K562 (cell line): ENCODE data around the gene RARG. TPM values are rescaled to one million over a fixed set of nuclear protein-coding genes. Genes with fewer than 3 reads are reported as not detected.

Experiments used
- ATAC-seq: fragments of 200-7000 bp; cut with Tn5 transposase; 3 replicates; pipeline ENCODE4 v1.9.1; 2020; ENCODE audit warnings: moderate library complexity
- BruUV-seq: library from RNA; stranded (reverse); fragments of 400-500 nt; replicated peaks from 2 replicates; lab custom pipeline; 2021; lab: Mats Ljungman, UMichigan
- CTCF ChIA-PET: fragments of 300-600 bp; formaldehyde crosslinking; extraction: SDS; loops from one replicate; lab custom pipeline; 2021; ENCODE audit warnings: low intra/inter-chr PET ratio; lab: Yijun Ruan, JAX
- POLR2A ChIA-PET: fragments of 300-600, 350-650 bp; sonication (Branson Sonifier 250); formaldehyde crosslinking; extraction: SDS; loops from one replicate; lab custom pipeline; 2021; ENCODE audit warnings: antibody characterized with exemption, inconsistent platforms; lab: Yijun Ruan, JAX
- DNase-seq, 4 experiments: peaks; one replicate each; pipeline versions ENCODE4 v3.0.0 to v3.0.0-alpha.2; 2011 to 2018; ENCODE audit warnings: low spot score in 3 of 4, mixed read lengths in 3 of 4; ENCODE audit errors: extremely low read depth in 1 of 4
- FAIRE-seq: peaks from 2 replicates; lab custom pipeline; 2011; peaks lifted over from hg19 to GRCh38; lab: Jason Lieb, UNC
- H2AFZ ChIP-seq: 2 replicates; pipeline ENCODE4 v1.6.0; 2011; ENCODE audit warnings: low read depth, low read length, control low read depth, inconsistent platforms
- H3K27ac ChIP-seq: fragments of 200-600 bp; 3 replicates; pipeline ENCODE4 v1.8.0; 2011; ENCODE audit warnings: low read depth, mild to moderate bottlenecking, control low read depth, inconsistent platforms, low read length, moderate library complexity, mixed read lengths; ENCODE audit errors: extremely low read depth
- H3K27me3 ChIP-seq, 2 experiments: fragments of 300-600 bp in 1 of 2; 2 replicates in 1 of 2; 3 replicates in 1 of 2; pipeline versions ENCODE4 v1.6.0 to v1.8.0; 2011; ENCODE audit warnings: inconsistent platforms in 2 of 2, low read length in 2 of 2, mild to moderate bottlenecking in 1 of 2, mixed read lengths in 1 of 2, moderate library complexity in 1 of 2; ENCODE audit not compliant: control insufficient read depth in 2 of 2, insufficient read depth in 2 of 2
- H3K36me3 ChIP-seq: fragments of 300-600 bp; 3 replicates; pipeline ENCODE4 v1.8.0; 2011; ENCODE audit warnings: mild to moderate bottlenecking, low read length, inconsistent platforms; ENCODE audit not compliant: control insufficient read depth, insufficient read depth
- H3K4me1 ChIP-seq, 2 experiments: fragments of 200-600 bp in 1 of 2; replicated peaks in 1 of 2; 2 replicates in 1 of 2; 3 replicates in 1 of 2; pipeline versions ENCODE4 v1.5.1 to v1.8.0; 2011; ENCODE audit warnings: inconsistent platforms in 2 of 2, low read length in 2 of 2, mild to moderate bottlenecking in 1 of 2, mixed read lengths in 1 of 2, moderate library complexity in 1 of 2; ENCODE audit not compliant: control insufficient read depth in 2 of 2, insufficient read depth in 2 of 2
- H3K4me2 ChIP-seq: 2 replicates; pipeline ENCODE4 v1.6.1; 2011; ENCODE audit warnings: low read length, control low read depth, inconsistent platforms, mixed read lengths; ENCODE audit not compliant: insufficient read depth
- H3K4me3 ChIP-seq: fragments of 200-600 bp; sonication (generic), shearing (Covaris generic); 2 replicates; pipeline ENCODE4 v1.5.1; 2016; ENCODE audit warnings: control low read depth, inconsistent platforms
- H3K79me2 ChIP-seq: fragments of 200-600 bp; 3 replicates; pipeline ENCODE4 v1.8.0; 2011; ENCODE audit warnings: low read length, inconsistent platforms; ENCODE audit not compliant: control insufficient read depth, insufficient read depth
- H3K9ac ChIP-seq, 2 experiments: 2 replicates each; pipeline versions ENCODE4 v1.6.0 to v1.6.1; 2011; ENCODE audit warnings: low read depth in 2 of 2, low read length in 2 of 2, control low read depth in 1 of 2, inconsistent platforms in 1 of 2, mild to moderate bottlenecking in 1 of 2, mixed read lengths in 1 of 2; ENCODE audit not compliant: insufficient read depth in 1 of 2
- H3K9me1 ChIP-seq: one replicate; pipeline ENCODE4 v1.6.0; 2011; ENCODE audit warnings: inconsistent platforms, mild to moderate bottlenecking, low read length, moderate library complexity; ENCODE audit not compliant: control insufficient read depth, insufficient read depth
- H3K9me3 ChIP-seq: replicated peaks from 2 replicates; pipeline ENCODE4 v1.5.1; 2011; ENCODE audit warnings: low read depth, low read length, inconsistent platforms; ENCODE audit not compliant: control insufficient read depth, insufficient read depth
- H4K20me1 ChIP-seq: replicated peaks from 2 replicates; pipeline ENCODE4 v1.6.1; 2011; ENCODE audit warnings: low read length, inconsistent platforms, mixed read lengths; ENCODE audit not compliant: control insufficient read depth, insufficient read depth
- CEBPB ChIP-seq: fragments of 450-650 bp; IDR thresholded peaks from 2 replicates; pipeline ENCODE4 v1.6.1; 2016; ENCODE audit warnings: missing genetic modification characterization, missing compliant biosample characterization
- CEBPG ChIP-seq, 3 experiments: fragments of 200-800 bp in 1 of 3; sonication (Bioruptor generic) in 1 of 3; sonication (generic) in 1 of 3; formaldehyde crosslinking in 1 of 3; IDR thresholded peaks in 2 of 3; conservative IDR thresholded peaks in 1 of 3; 2 replicates each; pipeline versions ENCODE4 v1.6.1 to v1.8.0; 2016 to 2022; ENCODE audit warnings: missing compliant biosample characterization in 2 of 3, missing genetic modification characterization in 2 of 3, mild to moderate bottlenecking in 1 of 3, missing genetic modification reagents in 1 of 3
- HNRNPL ChIP-seq: fragments of 200-400 bp; formaldehyde crosslinking; IDR thresholded peaks from 2 replicates; pipeline ENCODE4 v1.6.1; 2017; ENCODE audit warnings: low read depth, mild to moderate bottlenecking, low read length
- KAT2B ChIP-seq: IDR thresholded peaks from one replicate; pipeline ENCODE4 v1.6.1; 2012; ENCODE audit warnings: low read depth, mild to moderate bottlenecking, control low read depth, inconsistent platforms, low read length, moderate library complexity
- WGBS: fragments of 100-300 bp; shearing (Covaris generic); methylation state at CpG from one replicate; pipeline ENCODE4 v1.1.6; 2016; ENCODE audit warnings: low coverage, mixed read lengths; ENCODE audit not compliant: insufficient coverage; ENCODE audit errors: missing lambda C conversion rate; 5-methylcytosine and 5-hydroxymethylcytosine counted together
- in situ Hi-C: fragments of 300-500 bp; cut with MboI; formaldehyde crosslinking; loops from 4 replicates; pipeline ENCODE4 v1.15.0; 2018; ENCODE audit warnings: inconsistent platforms, mixed read lengths
- intact Hi-C: fragments of 100-400 bp; cut with micrococcal nuclease; formaldehyde crosslinking; loops from 2 replicates; pipeline ENCODE4 v1.14.2; 2022
- polyA plus RNA-seq, 8 experiments: library from polyadenylated mRNA; depleted of rRNA in 4 of 8; stranded (reverse) in 5 of 8; unstranded in 3 of 8; fragments of >200 nt; fragmentation: Nextera tagmentation in 2 of 8; fragmentation: Illumina TruSeq in 1 of 8; extraction: Ambion mirVana in 2 of 8; extraction: Trizol in 1 of 8; gene quantifications; 2 replicates each; pipeline versions ENCODE4 v1.2.1 to v1.2.3, GENCODE V29; 2011 to 2014; ENCODE audit warnings: inconsistent platforms in 1 of 8, missing spikeins in 1 of 8
- total RNA-seq, 7 experiments: library from RNA; depleted of rRNA in 6 of 7; stranded (reverse); fragments of >200 nt in 6 of 7; fragmentation: Illumina TruSeq in 2 of 7; extraction: Trizol in 2 of 7; gene quantifications; 2 replicates each; pipeline versions ENCODE4 v1.2.1 to v1.2.3, GENCODE V29; 2011 to 2021; ENCODE audit warnings: low replicate concordance in 1 of 7
- TF ChIP-seq, protein P1 (sequence below), 2 experiments: fragments of 450-650 bp in 1 of 2; sonication (generic) in 1 of 2; formaldehyde crosslinking in 1 of 2; IDR thresholded peaks in 1 of 2; conservative IDR thresholded peaks in 1 of 2; 2 replicates each; pipeline versions ENCODE4 v1.6.1 to v1.8.1; 2016 to 2023; ENCODE audit warnings: mild to moderate bottlenecking in 2 of 2, moderate library complexity in 2 of 2, inconsistent platforms in 1 of 2, missing genetic modification reagents in 1 of 2

The RARG gene
- total and polyA plus RNA-seq, 9 of the 15 experiments (the other 6 are each of a cell fraction or from before 2014, with no cell fraction given): 0.18 to 7.6 (median 3.8) TPM

DNA sequence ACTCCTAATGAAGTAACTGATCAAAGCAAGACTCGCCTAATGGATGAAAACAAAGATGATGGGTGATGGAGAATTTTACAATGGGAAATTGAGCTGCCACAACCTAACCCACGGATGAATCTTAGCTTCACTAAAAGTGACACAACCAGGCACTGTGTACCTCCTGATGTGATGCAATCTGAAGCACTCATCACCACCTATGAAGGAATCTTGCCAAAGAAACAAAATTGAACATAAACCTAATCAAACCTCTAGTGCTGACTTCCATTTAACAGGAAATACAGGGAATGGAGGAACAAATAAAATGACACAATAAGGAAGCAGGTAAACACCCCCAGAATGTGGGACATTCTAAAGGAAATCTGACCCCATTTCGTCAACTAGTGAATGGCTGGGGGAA, 13.3 kb upstream of the RARG start:
- peak overlapping the region; percentile 90 for H2AFZ ChIP-seq
- ChIA-PET CTCF (no interaction called here), POLR2A (interaction anchor here (1.0 to 2.3 kb wide), 2 partner anchors 9 to 12 kb away, joined by 3 to 8 read pairs; no protein-coding TSS in a partner anchor)
- intact Hi-C loops: no loop called here
- H3K4me2 ChIP-seq: no peak overlapping the region
- ATAC-seq (no peak), DNase-seq (no peak)
- H3K27me3 ChIP-seq: no peaks in the 10 kb centered on the region
- in situ Hi-C loops: no loop called here
- no peak overlapping the region for H3K27ac ChIP-seq
- no peaks in the 10 kb centered on the region for H3K79me2 ChIP-seq
- H3K4me1 ChIP-seq: peaks cover 14 to 24% of the 10 kb centered on the region in 2 experiments; a peak in 4 of 5 replicates
- TF ChIP-seq CEBPG (CRISPR knock-in tag; IDR thresholded peaks at IDR 0.05): peak; percentile 45; the same call in 1 of the 2 replicates
- TF ChIP-seq CEBPG (tag; conservative IDR thresholded peaks at IDR 0.05 in 1 of 2, IDR thresholded peaks at IDR 0.05 in 1 of 2): peak; percentile 23 to 62; a peak in 1 of 4 replicates
- no peak for TF ChIP-seq HNRNPL
- no peak for TF ChIP-seq KAT2B
- TF ChIP-seq CEBPB (tag): peak; percentile 74
- TF ChIP-seq, protein P1, sequence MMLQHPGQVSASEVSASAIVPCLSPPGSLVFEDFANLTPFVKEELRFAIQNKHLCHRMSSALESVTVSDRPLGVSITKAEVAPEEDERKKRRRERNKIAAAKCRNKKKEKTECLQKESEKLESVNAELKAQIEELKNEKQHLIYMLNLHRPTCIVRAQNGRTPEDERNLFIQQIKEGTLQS (IDR thresholded peaks at IDR 0.05): peak; percentile 59; the same call in 1 of the 2 replicates
- TF ChIP-seq, protein P1 (CRISPR knock-in tag; conservative IDR thresholded peaks at IDR 0.05): no peak
- TF ChIP-seq, all 486 proteins: peak for 3
- 57% methylated on average over 3 of the region's 3 CpGs for WGBS
- BruUV-seq: no TSS peak
- no peaks in the 10 kb centered on the region for H3K9me1 ChIP-seq
- no peak for FAIRE-seq
- H3K9ac ChIP-seq: no peak overlapping the region
- H4K20me1 ChIP-seq: no peaks in the 10 kb centered on the region
- H3K9me3 ChIP-seq: no peaks in the 10 kb centered on the region
- H3K36me3 ChIP-seq: no peaks in the 10 kb centered on the region
- H3K4me3 ChIP-seq: no peak overlapping the region
